GM12878 (cell line): ENCODE measurements around the gene TBCCD1. TPM values are rescaled to one million over a fixed set of nuclear protein-coding genes. Genes with fewer than 3 reads are reported as not detected.

ENCODE experiments used
- ATAC-seq: fragments of 200-7000 bp; cut with Tn5 transposase; 3 replicates; pipeline ENCODE4 v1.9.1; 2020; ENCODE audit warnings: mild to moderate bottlenecking, moderate library complexity
- BruUV-seq: library from RNA; stranded (reverse); fragments of 400-500 nt; replicated peaks from 2 replicates; lab custom pipeline; 2021; lab: Mats Ljungman, UMichigan
- CTCF ChIA-PET: fragments of 300-600 bp; sonication (Branson Sonifier 250); formaldehyde crosslinking; extraction: SDS; loops from one replicate; lab custom pipeline; 2021; ENCODE audit warnings: inconsistent platforms; lab: Yijun Ruan, JAX
- POLR2A ChIA-PET: fragments of 350-600 bp; formaldehyde crosslinking; extraction: SDS; loops from one replicate; lab custom pipeline; 2021; ENCODE audit warnings: inconsistent platforms; lab: Charles Lee
- RAD21 ChIA-PET: fragments of 300-600 bp; sonication (Branson Sonifier 250); formaldehyde crosslinking; loops from one replicate; lab custom pipeline; 2023; ENCODE audit warnings: antibody characterized with exemption; ENCODE audit not compliant: unreplicated experiment; lab: Charles Lee
- SMC1A ChIA-PET: fragments of 300-600 bp; sonication (Branson Sonifier 250); formaldehyde crosslinking; loops from one replicate; lab custom pipeline; 2023; ENCODE audit not compliant: unreplicated experiment, uncharacterized antibody; lab: Charles Lee
- DNase-seq: peaks from one replicate; pipeline ENCODE4 v3.0.0-alpha.2; 2011; ENCODE audit warnings: low read depth, low spot score
- FAIRE-seq: peaks from 3 replicates; lab custom pipeline; 2011; peaks lifted over from hg19 to GRCh38; lab: Jason Lieb, UNC
- H2AFZ ChIP-seq: 2 replicates; pipeline ENCODE4 v1.6.0; 2011; ENCODE audit warnings: low read depth, low read length, control low read depth; ENCODE audit not compliant: control insufficient read depth
- H3K27ac ChIP-seq: 2 replicates; pipeline ENCODE4 v1.5.1; 2011; ENCODE audit warnings: control low read depth; ENCODE audit not compliant: control insufficient read depth, insufficient read depth
- H3K27me3 ChIP-seq, 2 experiments: replicated peaks in 1 of 2; 2 replicates each; pipeline versions ENCODE4 v1.6.0 to v1.6.1; 2011; ENCODE audit warnings: low read length in 1 of 2; ENCODE audit not compliant: control insufficient read depth in 2 of 2, insufficient read depth in 2 of 2
- H3K36me3 ChIP-seq, 2 experiments: 2 replicates each; pipeline ENCODE4 v1.5.1; 2011; ENCODE audit warnings: low read length in 1 of 2; ENCODE audit not compliant: control insufficient read depth in 2 of 2, insufficient read depth in 2 of 2
- H3K4me1 ChIP-seq: 2 replicates; pipeline ENCODE4 v1.6.1; 2011; ENCODE audit warnings: mild to moderate bottlenecking, low read length, moderate library complexity, mixed read lengths; ENCODE audit not compliant: control insufficient read depth, insufficient read depth
- H3K4me2 ChIP-seq: 2 replicates; pipeline ENCODE4 v1.6.0; 2011; ENCODE audit warnings: control low read depth; ENCODE audit not compliant: control insufficient read depth, insufficient read depth
- H3K4me3 ChIP-seq: fragments of 200-600 bp; sonication (generic); 2 replicates; pipeline ENCODE4 v1.5.1; 2016
- H3K79me2 ChIP-seq: 2 replicates; pipeline ENCODE4 v1.6.0; 2011; ENCODE audit warnings: low read length; ENCODE audit not compliant: control insufficient read depth, insufficient read depth
- H3K9ac ChIP-seq: 2 replicates; pipeline ENCODE4 v1.8.0; 2011; ENCODE audit warnings: low read length, control low read depth, mixed read lengths; ENCODE audit not compliant: control insufficient read depth, insufficient read depth
- H3K9me3 ChIP-seq: replicated peaks from 3 replicates; pipeline ENCODE4 v1.5.1; 2011; ENCODE audit warnings: mild to moderate bottlenecking, low read length; ENCODE audit not compliant: control insufficient read depth, insufficient read depth
- H4K20me1 ChIP-seq: 2 replicates; pipeline ENCODE4 v1.6.0; 2011; ENCODE audit not compliant: control insufficient read depth, insufficient read depth
- GATAD2B ChIP-seq: fragments of 450-650 bp; conservative IDR thresholded peaks from 2 replicates; pipeline ENCODE4 v1.6.1; 2017; ENCODE audit warnings: low read depth, mild to moderate bottlenecking, moderate library complexity
- MLLT1 ChIP-seq: fragments of 450-650 bp; IDR thresholded peaks from 2 replicates; pipeline ENCODE4 v1.6.1; 2016; ENCODE audit warnings: mild to moderate bottlenecking
- SMC3 ChIP-seq: IDR thresholded peaks from 2 replicates; pipeline ENCODE4 v1.6.1; 2011; ENCODE audit warnings: low read length, improper control_type of control experiment, borderline replicate concordance
- SPI1 ChIP-seq: IDR thresholded peaks from 2 replicates; pipeline ENCODE4 v1.6.1; 2011; ENCODE audit warnings: low read depth, mild to moderate bottlenecking, low read length, moderate library complexity, borderline replicate concordance; ENCODE audit not compliant: insufficient read depth
- WGBS: methylation state at CpG from one replicate; pipeline ENCODE4 v1.1.6; 2016; ENCODE audit warnings: low lambda C conversion rate; ENCODE audit not compliant: insufficient replicate concordance, insufficient coverage; ENCODE audit errors: missing lambda C conversion rate; 5-methylcytosine and 5-hydroxymethylcytosine counted together
- in situ Hi-C: fragments of 300-500 bp; cut with MboI; formaldehyde crosslinking; loops from 9 replicates; pipeline ENCODE4 v1.14.3; 2018; ENCODE audit warnings: mixed read lengths
- intact Hi-C: fragments of 100-400 bp; cut with micrococcal nuclease; formaldehyde crosslinking; loops from one replicate; pipeline ENCODE4 v1.14.2; 2022; ENCODE audit not compliant: unreplicated experiment
- polyA plus RNA-seq, 11 experiments: library from polyadenylated mRNA; depleted of rRNA in 4 of 11; unstranded in 6 of 11; stranded (reverse) in 5 of 11; fragments of >200 nt; fragmentation: Nextera tagmentation in 4 of 11; fragmentation: Illumina TruSeq in 1 of 11; extraction: Ambion mirVana in 4 of 11; extraction: Trizol in 1 of 11; gene quantifications; 1 replicate in 1 of 11; 2 replicates in 10 of 11; pipeline versions ENCODE4 v1.2.1 to v1.2.3, GENCODE V29; 2011 to 2016; ENCODE audit warnings: inconsistent platforms in 2 of 11, missing spikeins in 2 of 11, low read depth in 1 of 11
- total RNA-seq, 4 experiments: library from RNA; depleted of rRNA in 3 of 4; stranded (reverse); fragments of >200 nt in 3 of 4; fragmentation: Illumina TruSeq in 1 of 4; extraction: Trizol in 1 of 4; gene quantifications; 2 replicates each; pipeline versions ENCODE4 v1.2.1 to v1.2.3, GENCODE V29; 2013 to 2021

The TBCCD1 gene
- total and polyA plus RNA-seq, 10 of the 15 experiments (the other 5 are each of a cell fraction or from before 2014, with no cell fraction given) = 6.9 to 23.4 (median 14.7) TPM

GRCh38 chr3:186571644-186572013, 4.5 kb upstream of the TBCCD1 start:
- Histone ChIP-seq H4K20me1 (no peaks in the 10 kb centered on the region), H3K9me3 (no peaks in the 10 kb centered on the region), H3K9ac (peak overlapping the region; percentile 89), H3K27ac (peak overlapping the region; percentile 85; the same call in 1 of the 2 replicates), H3K27me3 (no peaks in the 10 kb centered on the region), H3K36me3 (peaks cover 3 to 17% of the 10 kb centered on the region in 2 experiments), H2AFZ (no peak overlapping the region), H3K4me2 (peak overlapping the region; percentile 81), H3K4me1 (peaks cover 7% of the 10 kb centered on the region), H3K4me3 (peak overlapping the region; percentile 90), H3K79me2 (peaks cover 52% of the 10 kb centered on the region)
- ChIA-PET RAD21 (interaction anchor here (2.5 kb wide), 1 partner anchor 32 kb away, joined by 21 read pairs; no protein-coding TSS in a partner anchor), POLR2A (interaction anchor here (1.4 to 2.9 kb wide), 3 partner anchors 16 to 628 kb away, joined by 4 to 20 read pairs (median 6); no protein-coding TSS in a partner anchor), SMC1A (interaction anchor here (1.1 to 2.5 kb wide), 3 partner anchors 9 to 46 kb away, joined by 4 to 11 read pairs (median 8); no protein-coding TSS in a partner anchor)
- DNase-seq = no peak
- intact Hi-C loops = loop anchor here (2.0 to 5.0 kb wide), 2 partner anchors 211 to 634 kb away; partner anchors contain the start of genes EIF4A2 and TRA2B
- no peak for ATAC-seq
- BruUV-seq = no TSS peak
- WGBS = 0% methylated on average over 2 of the region's 2 CpGs
- TF ChIP-seq SPI1 (peak; percentile 79; the same call in 1 of the 2 replicates), SMC3 (no peak)
- TF ChIP-seq, all 136 proteins: peak for 1
- FAIRE-seq = no peak
- CTCF ChIA-PET = interaction anchor here (1.4 to 3.6 kb wide), 4 partner anchors 32 to 315 kb away, joined by 6 to 19 read pairs (median 8); no protein-coding TSS in a partner anchor
- in situ Hi-C loops = no loop called here

- no peaks in the 10 kb centered on the region for H4K20me1 ChIP-seq
- peak overlapping the region; percentile 81 for H3K4me2 ChIP-seq
- peak overlapping the region; percentile 89 for H3K9ac ChIP-seq
- no peaks in the 10 kb centered on the region for H3K27me3 ChIP-seq
- H3K9me3 ChIP-seq = no peaks in the 10 kb centered on the region
- ChIA-PET RAD21 (interaction anchor here (0.8 to 2.5 kb wide), 7 partner anchors 30 to 589 kb away, joined by 3 to 21 read pairs (median 4); partner anchors contain the start of gene EIF4A2), SMC1A (interaction anchor here (0.7 to 2.5 kb wide), 7 partner anchors 10 to 235 kb away, joined by 3 to 11 read pairs (median 4); partner anchors contain the start of gene RFC4), POLR2A (interaction anchor here (1.0 to 2.9 kb wide), 9 partner anchors 16 to 628 kb away, joined by 3 to 20 read pairs (median 4); partner anchors contain the start of genes EIF4A2 and RFC4), CTCF (interaction anchor here (1.2 to 3.6 kb wide), 11 partner anchors 31 to 594 kb away, joined by 3 to 19 read pairs (median 6); no protein-coding TSS in a partner anchor)
- H2AFZ ChIP-seq = peak overlapping the region; percentile 84
- TF ChIP-seq MLLT1 (no peak), GATAD2B (no peak)
- peak overlapping the region; percentile 90 for H3K4me3 ChIP-seq
- in situ Hi-C loops (no loop called here), intact Hi-C loops (loop anchor here (2.0 to 5.0 kb wide), 2 partner anchors 212 to 634 kb away; partner anchors contain the start of genes EIF4A2 and TRA2B)
- no peak for DNase-seq
- H3K27ac ChIP-seq = peak overlapping the region; percentile 85
- peaks cover 10% of the 10 kb centered on the region for H3K4me1 ChIP-seq
- H3K36me3 ChIP-seq = peaks cover 3 to 12% of the 10 kb centered on the region in 2 experiments
- TSS peak; percentile 60 for BruUV-seq
- peaks cover 57% of the 10 kb centered on the region for H3K79me2 ChIP-seq
- FAIRE-seq = no peak
- no peak for ATAC-seq
- WGBS = 0% methylated on average over 12 of the region's 21 CpGs
These were observed 4.0 kb upstream of the TBCCD1 start for GRCh38 chr3:186570941-186571643.
